ENCODE data around the gene TSKS.

TSKS gene

DNA sequence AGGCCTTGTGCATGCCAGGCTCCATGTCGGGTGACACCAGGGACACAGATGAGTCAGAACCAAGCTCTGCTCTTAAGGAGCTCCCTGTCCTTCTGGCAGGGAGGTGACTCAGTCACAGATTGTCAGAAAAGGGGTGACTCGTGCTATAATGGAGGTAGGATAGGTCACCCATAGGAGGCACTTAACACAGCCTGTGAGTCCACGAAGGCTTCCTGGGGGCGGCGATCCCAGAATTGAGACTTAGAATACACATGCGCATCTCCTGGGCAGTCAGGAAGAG lies 30.4 kb upstream of the TSKS start:
- no peak for DNase-seq

DNA sequence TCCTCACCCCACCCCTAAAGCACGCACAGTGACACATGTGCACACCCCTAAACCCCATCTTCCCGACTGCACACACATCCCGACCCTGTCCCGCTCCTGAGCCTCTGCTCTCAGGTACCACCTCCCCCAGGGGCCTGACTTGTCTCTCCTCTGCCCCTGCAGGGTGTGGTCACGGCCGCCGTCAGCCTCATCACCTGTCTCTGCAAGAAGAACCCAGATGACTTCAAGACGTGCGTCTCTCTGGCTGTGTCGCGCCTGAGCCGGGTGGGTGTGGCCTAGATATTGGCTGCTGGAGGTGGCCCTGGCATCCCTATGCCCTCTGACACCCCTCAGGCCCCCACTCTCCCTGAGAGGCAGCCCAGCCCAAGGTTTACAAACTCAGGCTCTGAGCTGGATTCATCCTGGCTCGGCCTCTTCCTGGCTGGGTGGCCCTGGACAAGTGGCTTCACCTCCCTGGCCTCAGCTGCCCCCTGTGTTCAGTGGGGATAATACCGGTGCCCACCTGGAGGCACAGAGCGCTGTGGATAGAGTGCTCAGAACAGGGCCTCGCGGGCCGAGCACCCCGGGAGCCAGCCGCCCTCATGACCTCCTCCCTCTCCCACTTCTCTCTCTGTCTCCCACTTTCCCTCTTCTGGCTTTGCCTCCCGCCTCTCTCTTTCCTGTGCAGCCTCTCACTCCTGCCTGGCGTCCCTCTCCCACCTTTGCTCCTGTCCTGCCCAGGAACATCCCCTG lies 29.9 kb upstream of the TSKS start:
- no peak for DNase-seq

GRCh38 chr19:49791776-49792445 lies 28.8 kb upstream of the TSKS start:
- DNase-seq: no peak

DNA sequence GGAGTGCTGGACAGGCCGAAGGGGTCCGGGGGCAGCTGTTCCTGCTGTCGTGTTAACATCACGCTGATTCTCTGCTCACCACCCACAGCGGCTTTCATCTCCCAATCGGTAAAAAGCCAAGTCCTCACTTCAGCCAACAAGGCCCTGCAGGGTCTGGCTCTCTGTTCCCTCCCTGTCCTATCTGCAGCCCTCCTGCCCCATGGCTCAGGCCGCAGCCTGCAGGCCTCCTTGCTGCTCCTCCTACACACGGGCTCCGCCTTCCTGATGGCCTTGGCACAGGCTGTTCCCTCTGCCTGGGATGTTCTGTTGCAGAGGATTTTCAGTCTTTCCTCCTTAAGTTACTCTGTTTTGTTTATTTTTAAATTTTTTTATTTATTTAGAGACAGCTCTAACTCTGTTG lies 27.8 kb upstream of the TSKS start:
- DNase-seq: no peak

- DNase-seq: no peak
Measured at GRCh38 chr19:49788857-49789256, 25.8 kb upstream of the TSKS start.

GRCh38 chr19:49787746-49788145 lies 24.6 kb upstream of the TSKS start:
- DNase-seq: no peak

DNA sequence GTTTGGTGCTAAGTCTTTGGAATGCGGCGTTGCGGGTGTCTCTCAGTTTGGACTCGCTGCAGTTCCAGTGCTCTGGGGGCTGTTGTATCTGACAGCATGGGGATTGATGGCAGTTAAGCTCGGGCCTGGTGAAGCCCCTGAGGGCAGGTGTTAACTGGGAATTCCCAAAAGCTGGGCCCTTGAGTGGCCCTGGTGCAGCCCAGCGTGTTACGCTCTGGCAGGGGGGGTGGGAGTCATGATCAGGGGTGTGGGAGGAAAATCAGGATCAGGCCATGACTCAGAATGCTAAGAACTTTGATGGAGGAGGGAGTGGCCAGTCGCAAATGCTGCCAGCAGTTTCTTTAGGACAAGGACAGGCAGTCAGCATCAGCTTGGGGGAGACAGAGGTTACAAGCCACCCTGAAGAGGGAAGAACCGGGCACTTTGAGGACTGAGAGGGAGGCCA lies 23.3 kb upstream of the TSKS start:
- no peak for DNase-seq

- DNase-seq: no peak
Measured at GRCh38 chr19:49782515-49782914, 19.4 kb upstream of the TSKS start.

DNA sequence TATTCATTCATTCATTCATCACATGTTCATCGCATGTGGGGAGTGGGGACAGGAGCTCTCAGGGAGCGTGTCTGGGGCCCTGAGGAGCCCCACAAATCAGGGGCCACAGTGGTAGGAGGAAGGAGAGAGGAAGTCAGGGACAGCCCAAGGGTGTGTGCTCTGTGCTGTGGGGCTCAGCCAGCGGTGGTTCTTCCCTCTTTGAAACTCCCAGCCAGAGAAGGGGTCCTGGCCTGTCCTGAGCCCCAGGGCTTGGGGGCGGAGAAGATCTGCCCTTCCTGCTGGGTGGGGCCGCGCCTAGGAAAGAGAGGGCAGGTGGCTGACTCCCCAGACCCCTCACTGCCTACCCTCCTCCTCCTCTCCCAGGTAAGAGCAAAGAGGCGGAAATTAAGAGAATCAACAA lies 18.3 kb upstream of the TSKS start:
- DNase-seq: no peak

- no peak for DNase-seq
Measured at GRCh38 chr19:49780861-49781260, 17.8 kb upstream of the TSKS start.

- DNase-seq: no peak
Measured at GRCh38 chr19:49779731-49780555, 16.8 kb upstream of the TSKS start.

DNA sequence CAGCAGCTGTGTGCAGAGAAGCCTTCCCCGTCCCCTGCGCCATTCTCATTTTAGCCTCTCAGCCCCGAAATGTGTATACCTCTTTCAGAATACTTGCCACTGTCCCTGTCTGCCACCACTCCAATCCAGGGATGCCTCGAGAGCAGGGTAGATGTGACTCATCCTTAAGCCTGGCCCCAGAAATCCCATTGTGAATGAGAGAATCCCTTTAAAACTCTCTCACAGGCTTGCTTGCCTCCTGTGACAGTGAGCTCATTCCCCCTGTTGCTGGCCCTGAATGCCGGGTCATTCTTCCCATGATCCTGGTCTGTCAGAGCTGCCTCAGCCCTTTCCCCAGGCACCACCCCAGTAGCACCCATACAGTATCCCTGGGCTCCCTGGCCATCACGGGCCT lies 13.3 kb upstream of the TSKS start:
- DNase-seq: no peak

DNA sequence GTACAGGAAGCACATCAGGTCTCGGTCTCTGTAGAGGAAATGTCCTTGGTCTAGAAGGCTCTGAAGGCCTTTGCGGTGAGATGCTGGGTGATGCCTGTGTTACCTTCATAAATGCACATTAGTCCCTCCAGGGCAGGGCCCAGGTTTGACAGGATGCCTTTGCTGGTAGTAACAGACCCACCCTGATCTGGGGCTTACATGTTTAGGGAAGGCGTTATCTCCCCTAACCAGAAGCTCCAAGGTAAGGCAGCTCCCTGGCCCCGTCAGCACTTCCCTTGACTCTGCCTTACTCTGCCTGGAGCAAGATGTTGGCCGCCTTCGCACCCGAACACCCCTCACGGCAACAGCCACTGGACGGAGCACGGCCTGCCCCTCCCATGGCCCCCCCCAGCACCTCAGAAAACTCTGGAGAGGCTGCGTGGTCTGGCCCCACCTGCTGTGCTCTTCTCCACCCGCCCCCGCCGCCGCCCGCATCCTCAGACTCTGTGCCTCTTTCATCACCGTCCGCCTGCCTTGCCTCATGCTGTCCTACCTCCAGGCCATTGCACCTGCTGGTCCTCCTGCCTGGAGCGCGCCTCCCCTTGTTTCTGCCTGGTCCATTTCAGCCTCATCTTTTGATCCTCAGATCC lies 12.8 kb upstream of the TSKS start:
- DNase-seq: no peak

DNA sequence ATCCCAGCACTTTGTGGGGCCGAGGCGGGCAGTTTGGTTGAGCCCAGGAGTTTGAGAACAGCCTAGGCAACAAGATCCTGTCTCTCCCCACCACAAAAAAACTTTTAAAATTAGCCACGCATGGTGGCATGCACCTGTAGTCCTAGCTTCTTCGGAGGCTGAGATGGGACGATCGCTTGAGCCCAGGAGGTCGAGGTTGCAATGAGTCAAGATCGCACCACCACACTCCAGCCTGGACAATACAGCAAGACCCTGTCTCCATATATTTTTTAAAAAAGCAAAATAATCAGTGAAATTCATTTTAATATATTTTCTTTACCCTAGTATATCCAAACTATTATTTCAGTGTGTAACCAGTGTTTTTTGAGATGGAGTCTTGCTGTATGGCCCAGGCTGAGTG lies 11.9 kb upstream of the TSKS start:
- DNase-seq: no peak

DNA sequence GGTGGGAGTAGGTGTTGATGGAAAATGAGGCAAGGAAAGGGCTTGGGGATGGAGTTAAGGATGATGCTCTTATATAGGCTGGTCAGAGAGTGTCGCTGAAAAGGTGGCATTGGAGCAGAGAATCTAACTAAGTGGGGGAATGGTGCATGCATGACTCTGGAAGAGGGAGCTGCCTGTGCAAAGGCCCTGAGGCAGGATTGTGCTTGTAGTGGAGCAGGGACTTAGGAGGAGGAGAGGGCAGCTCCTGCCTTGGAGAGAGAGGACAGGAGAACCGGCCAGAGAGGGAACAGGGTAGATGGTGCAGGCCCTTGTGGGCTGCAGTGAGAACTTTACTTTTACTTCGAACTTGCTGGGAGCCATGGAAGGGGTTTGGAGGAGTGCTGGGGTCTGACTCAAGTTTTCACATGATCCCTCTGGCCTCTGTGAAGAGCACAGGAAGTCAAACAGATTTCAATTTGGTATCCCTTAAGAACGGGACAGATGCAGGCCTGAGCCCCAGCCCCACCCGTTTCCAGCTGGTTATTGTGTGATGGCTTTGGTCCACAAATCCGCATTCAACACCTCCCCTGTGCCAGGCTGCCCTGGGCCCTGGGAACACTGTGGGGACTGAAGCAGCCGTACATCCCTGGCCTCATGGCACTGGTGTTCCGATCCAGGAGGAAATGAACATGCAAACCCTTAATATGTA lies 10.7 kb upstream of the TSKS start:
- DNase-seq: no peak

GRCh38 chr19:49772850-49773432 lies 9.8 kb upstream of the TSKS start:
- no peak for DNase-seq

- no peak for DNase-seq
Measured at GRCh38 chr19:49771674-49772139, 8.6 kb upstream of the TSKS start.

DNA sequence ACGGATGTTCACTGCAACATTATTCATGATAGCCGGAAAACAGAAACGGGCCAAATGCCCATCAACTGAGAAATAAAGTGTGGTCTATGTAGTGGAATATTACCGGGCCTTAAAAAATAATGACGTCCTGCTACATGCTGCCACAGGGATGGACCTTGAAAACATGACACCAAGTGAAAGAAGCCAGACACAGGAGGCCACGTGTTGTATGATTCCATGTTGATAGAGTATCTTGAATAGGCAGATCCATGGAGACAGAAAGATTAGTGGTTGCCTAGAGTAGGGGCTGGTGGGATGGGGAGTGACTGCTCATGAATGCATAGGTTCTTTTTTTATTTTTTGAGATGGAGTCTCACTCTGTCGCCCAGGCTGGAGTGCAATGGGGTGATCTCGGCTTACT lies 7.4 kb upstream of the TSKS start:
- DNase-seq: no peak

GRCh38 chr19:49767967-49768581 lies 5.0 kb upstream of the TSKS start:
- no peak for DNase-seq

DNA sequence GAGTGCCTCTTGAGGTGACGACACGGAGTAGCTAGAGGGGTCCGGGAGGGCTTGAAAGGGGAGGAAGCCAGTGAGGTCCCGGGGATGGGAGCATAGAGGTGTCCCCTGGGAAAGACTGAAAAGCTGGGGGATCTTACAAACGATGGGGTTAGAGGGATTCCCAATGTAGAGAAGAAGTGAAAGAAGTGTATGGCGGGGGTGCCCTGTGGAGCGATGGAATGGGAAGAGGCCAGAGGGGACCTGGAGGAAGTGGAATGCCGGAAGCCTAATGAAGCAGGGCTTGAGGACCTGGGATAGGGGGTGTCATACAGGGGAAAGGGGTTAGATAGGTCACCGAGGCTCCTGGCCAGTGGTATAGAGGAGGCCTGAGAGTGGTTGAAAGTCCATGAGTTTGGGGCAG lies 4.3 kb upstream of the TSKS start:
- no peak for DNase-seq

DNA sequence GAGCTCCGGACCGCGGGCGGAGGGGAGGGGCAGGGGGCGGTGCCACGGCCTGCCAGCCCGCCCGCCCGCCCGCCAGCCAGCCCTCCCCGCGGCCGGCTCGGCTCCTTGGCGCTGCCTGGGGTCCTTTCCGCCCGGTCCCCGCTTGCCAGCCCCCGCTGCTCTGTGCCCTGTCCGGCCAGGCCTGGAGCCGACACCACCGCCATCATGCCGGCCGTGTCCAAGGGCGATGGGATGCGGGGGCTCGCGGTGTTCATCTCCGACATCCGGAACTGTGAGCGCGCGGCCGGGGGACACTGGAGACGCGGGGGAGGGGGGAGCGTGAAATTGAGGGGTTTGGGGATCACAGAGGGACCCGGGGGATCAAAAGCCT lies 3.8 kb upstream of the TSKS start, which contains the start of gene AP2A1:
TSS of gene AP2A1 (plus strand) at position 72 of the 370 bp plus-strand sequence. CDS start at position 205, 133 bp downstream.
- no peak for DNase-seq
